ENCODE data around the gene DKC1.

Gene DKC1

DNA sequence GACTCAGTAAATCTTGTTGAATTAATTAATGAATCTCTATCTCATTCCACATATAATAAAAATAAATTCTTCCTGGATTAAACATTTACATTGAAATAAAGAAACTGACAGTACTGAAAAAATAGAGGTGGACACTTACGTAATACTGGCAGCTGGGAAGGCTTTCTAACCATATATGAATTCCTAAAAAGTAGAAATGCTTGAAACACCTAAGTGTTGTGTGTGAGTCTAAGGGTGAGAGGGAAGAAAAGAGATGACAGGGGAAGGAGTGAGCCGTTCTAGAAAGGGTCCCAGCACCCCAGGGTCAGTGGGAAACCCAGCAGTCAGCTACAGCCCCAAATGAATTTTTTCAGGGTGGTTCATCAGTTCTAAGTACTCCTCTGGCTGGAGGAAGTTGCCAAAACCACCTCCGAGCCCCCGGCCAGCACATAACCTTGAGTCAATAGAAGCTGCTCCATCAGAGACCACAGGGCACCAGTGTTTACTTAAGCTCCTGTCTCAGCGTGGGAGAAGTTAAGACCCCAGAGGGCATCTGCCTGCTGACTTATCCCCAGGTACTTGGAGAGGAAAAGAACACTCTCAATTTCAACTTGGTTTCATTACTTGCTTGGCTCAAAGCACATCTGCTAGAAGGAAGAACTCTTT lies 30.1 kb upstream of the DKC1 start:
- Histone ChIP-seq H3K27ac (replicated peaks) (peak overlapping the region; percentile 84), H3K27me3 (ENCODE audit: insufficient read depth, poor library complexity, severe bottlenecking) (no peaks in the 10 kb centered on the region), H3K4me3 (replicated peaks; ENCODE audit: insufficient read depth, low read length) (no peak overlapping the region)
- TF ChIP-seq POLR2AphosphoS5 (IDR thresholded peaks at IDR 0.05; ENCODE audit: low read depth) (no peak), SPI1 (IDR thresholded peaks at IDR 0.05; ENCODE audit: borderline replicate concordance, low read depth) (no peak), GABPA (IDR thresholded peaks at IDR 0.05; ENCODE audit: low read depth) (no peak)
- TF ChIP-seq, protein P1, sequence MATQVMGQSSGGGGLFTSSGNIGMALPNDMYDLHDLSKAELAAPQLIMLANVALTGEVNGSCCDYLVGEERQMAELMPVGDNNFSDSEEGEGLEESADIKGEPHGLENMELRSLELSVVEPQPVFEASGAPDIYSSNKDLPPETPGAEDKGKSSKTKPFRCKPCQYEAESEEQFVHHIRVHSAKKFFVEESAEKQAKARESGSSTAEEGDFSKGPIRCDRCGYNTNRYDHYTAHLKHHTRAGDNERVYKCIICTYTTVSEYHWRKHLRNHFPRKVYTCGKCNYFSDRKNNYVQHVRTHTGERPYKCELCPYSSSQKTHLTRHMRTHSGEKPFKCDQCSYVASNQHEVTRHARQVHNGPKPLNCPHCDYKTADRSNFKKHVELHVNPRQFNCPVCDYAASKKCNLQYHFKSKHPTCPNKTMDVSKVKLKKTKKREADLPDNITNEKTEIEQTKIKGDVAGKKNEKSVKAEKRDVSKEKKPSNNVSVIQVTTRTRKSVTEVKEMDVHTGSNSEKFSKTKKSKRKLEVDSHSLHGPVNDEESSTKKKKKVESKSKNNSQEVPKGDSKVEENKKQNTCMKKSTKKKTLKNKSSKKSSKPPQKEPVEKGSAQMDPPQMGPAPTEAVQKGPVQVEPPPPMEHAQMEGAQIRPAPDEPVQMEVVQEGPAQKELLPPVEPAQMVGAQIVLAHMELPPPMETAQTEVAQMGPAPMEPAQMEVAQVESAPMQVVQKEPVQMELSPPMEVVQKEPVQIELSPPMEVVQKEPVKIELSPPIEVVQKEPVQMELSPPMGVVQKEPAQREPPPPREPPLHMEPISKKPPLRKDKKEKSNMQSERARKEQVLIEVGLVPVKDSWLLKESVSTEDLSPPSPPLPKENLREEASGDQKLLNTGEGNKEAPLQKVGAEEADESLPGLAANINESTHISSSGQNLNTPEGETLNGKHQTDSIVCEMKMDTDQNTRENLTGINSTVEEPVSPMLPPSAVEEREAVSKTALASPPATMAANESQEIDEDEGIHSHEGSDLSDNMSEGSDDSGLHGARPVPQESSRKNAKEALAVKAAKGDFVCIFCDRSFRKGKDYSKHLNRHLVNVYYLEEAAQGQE (IDR thresholded peaks at IDR 0.05; ENCODE audit: insufficient replicate concordance, low read depth) = no peak
- TF ChIP-seq, protein P2, sequence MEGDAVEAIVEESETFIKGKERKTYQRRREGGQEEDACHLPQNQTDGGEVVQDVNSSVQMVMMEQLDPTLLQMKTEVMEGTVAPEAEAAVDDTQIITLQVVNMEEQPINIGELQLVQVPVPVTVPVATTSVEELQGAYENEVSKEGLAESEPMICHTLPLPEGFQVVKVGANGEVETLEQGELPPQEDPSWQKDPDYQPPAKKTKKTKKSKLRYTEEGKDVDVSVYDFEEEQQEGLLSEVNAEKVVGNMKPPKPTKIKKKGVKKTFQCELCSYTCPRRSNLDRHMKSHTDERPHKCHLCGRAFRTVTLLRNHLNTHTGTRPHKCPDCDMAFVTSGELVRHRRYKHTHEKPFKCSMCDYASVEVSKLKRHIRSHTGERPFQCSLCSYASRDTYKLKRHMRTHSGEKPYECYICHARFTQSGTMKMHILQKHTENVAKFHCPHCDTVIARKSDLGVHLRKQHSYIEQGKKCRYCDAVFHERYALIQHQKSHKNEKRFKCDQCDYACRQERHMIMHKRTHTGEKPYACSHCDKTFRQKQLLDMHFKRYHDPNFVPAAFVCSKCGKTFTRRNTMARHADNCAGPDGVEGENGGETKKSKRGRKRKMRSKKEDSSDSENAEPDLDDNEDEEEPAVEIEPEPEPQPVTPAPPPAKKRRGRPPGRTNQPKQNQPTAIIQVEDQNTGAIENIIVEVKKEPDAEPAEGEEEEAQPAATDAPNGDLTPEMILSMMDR (IDR thresholded peaks at IDR 0.05; ENCODE audit: insufficient read depth, low read length) = no peak
- peak in 1 of 2 experiments; percentile 66 for DNase-seq (ENCODE audit: low read depth in 1 of 2, low spot score in 1 of 2)

DNA sequence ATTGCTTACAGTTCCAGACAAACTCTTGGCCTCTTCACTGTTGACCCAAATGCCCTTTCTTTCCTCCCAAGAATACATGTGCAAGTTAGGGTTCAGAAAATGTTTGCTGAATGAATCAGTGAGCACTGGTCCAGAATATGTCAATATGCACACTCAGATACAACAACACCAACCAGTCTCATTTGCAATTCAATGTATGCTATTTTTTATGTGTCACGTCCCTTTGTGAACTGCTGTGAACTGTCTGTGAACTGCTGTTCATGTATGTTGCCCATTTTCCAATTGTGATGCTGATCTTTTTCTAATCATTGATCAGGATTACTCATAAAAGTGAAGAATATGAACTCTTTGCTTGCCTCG lies 29.6 kb upstream of the DKC1 start:
- TF ChIP-seq SPI1 (IDR thresholded peaks at IDR 0.05; ENCODE audit: borderline replicate concordance, low read depth) = no peak
- H3K27ac ChIP-seq (replicated peaks) = peak overlapping the region; percentile 84
- no peak overlapping the region for H3K4me3 ChIP-seq (replicated peaks; ENCODE audit: insufficient read depth, low read length)
- no peaks in the 10 kb centered on the region for H3K27me3 ChIP-seq (ENCODE audit: insufficient read depth, poor library complexity, severe bottlenecking)
- no peak for DNase-seq (ENCODE audit: low read depth in 1 of 2, low spot score in 1 of 2)

DNA sequence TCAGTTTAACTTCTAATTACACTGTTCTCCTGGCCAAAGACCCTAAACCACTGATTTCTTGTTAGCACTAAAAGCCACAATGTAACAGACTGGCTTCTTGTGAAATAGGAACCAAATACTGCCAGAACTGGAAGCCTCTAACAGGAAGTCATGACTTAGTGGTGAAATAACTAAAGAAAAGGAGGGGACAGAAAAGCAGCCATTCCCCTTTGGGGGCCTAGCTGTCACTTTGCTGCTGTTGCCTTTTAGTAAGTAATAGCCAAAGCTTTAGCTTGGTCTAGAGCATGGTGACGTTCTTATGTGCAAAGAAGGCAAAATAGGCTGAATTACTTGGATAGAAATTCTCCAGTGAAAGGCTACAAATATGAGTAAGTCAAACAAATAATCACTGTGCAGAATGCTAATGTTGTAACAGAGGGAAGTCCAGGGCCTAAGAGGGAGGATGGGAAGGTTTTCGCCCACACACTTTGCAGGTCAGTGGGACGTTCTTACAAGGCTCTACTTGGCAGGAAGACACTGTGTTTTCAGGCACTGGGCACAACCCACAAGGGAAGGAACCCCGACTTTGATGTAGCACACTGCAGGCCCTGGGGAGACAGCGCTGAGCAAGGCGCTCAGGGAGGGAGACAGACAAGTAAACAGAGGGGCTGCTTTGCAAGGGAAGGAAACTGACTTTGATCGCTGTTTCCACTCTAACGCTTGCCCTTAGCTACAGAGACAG lies 28.4 kb upstream of the DKC1 start:
- TF ChIP-seq POLR2AphosphoS5 (IDR thresholded peaks at IDR 0.05; ENCODE audit: low read depth) (peak; percentile 66), SPI1 (IDR thresholded peaks at IDR 0.05; ENCODE audit: borderline replicate concordance, low read depth) (peak; percentile 58; the same call in 1 of the 2 replicates), GABPA (IDR thresholded peaks at IDR 0.05; ENCODE audit: low read depth) (peak; percentile 44; the same call in 1 of the 2 replicates)
- TF ChIP-seq, protein P2 (IDR thresholded peaks at IDR 0.05; ENCODE audit: insufficient read depth, low read length) = no peak
- TF ChIP-seq, protein P1 (IDR thresholded peaks at IDR 0.05; ENCODE audit: insufficient replicate concordance, low read depth) = no peak
- DNase-seq (ENCODE audit: low read depth in 1 of 2, low spot score in 1 of 2) = peak; percentile 68 to 87
- peak overlapping the region; percentile 84 for H3K27ac ChIP-seq (replicated peaks)
- no peak overlapping the region for H3K4me3 ChIP-seq (replicated peaks; ENCODE audit: insufficient read depth, low read length)
- no peaks in the 10 kb centered on the region for H3K27me3 ChIP-seq (ENCODE audit: insufficient read depth, poor library complexity, severe bottlenecking)

DNA sequence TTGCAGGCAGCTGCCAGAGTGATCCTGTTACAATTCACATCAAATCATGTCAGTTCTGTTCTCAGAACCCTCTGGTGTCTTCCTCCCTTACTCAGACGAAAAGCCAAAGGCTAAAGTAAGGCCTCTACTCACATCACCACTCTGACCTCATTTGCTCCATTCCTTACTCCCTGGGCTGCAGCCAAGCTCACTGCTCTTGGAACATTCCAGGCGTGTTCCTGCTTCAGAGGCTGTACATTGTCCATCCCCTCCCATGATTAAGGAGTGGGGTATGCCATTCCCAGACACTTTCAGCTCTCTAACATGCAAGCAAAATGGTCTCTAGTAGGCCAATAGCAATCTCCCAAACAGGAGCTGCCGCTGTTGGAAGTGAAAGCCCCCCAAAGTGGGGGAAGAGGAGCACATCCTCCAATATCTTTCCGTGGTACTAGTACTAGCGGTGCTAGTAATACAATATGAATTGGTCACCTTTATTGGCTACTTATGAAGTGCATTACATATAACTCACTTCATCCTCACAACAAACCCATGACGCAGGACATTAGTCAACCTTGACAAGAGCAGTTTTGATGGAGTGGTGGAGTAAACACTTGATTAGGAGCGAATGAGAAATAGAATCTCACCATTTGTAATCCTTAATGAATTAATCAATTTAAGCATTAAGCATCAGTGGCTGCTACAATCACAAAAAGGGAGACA lies 26.8 kb upstream of the DKC1 start:
- TF ChIP-seq, protein P1 (IDR thresholded peaks at IDR 0.05; ENCODE audit: insufficient replicate concordance, low read depth) = no peak
- TF ChIP-seq POLR2AphosphoS5 (IDR thresholded peaks at IDR 0.05; ENCODE audit: low read depth) = no peak
- TF ChIP-seq GABPA (IDR thresholded peaks at IDR 0.05; ENCODE audit: low read depth) = no peak
- TF ChIP-seq, protein P2 (IDR thresholded peaks at IDR 0.05; ENCODE audit: insufficient read depth, low read length) = no peak
- no peak for TF ChIP-seq SPI1 (IDR thresholded peaks at IDR 0.05; ENCODE audit: borderline replicate concordance, low read depth)
- no peaks in the 10 kb centered on the region for H3K27me3 ChIP-seq (ENCODE audit: insufficient read depth, poor library complexity, severe bottlenecking)
- H3K27ac ChIP-seq (replicated peaks) = peak overlapping the region; percentile 84
- no peak for DNase-seq (ENCODE audit: low read depth in 1 of 2, low spot score in 1 of 2)
- no peak overlapping the region for H3K4me3 ChIP-seq (replicated peaks; ENCODE audit: insufficient read depth, low read length)

All from HL-60 (cell line).